ENCODE measurements around the gene TRPM8.

TRPM8 gene

DNA sequence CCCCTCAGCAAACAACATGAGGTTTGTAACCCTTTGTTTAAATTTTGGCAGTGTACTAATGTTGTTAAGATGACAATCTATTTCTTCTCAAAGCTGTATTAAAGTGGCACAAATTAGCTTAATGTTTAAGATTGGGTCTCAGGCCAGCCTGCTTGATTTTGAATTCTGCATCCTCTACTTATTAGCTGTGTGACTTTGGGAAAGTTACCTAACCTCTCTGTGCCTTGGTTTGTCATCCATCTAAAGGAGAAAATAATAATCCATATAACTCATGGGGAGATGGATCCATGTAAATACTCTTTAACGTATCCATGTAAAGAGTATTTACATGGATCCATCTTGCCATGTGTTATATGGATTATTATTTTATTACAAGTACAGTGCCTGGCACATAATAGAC lies 2.1 kb downstream of the TRPM8 start:
- TF ChIP-seq, protein P1, sequence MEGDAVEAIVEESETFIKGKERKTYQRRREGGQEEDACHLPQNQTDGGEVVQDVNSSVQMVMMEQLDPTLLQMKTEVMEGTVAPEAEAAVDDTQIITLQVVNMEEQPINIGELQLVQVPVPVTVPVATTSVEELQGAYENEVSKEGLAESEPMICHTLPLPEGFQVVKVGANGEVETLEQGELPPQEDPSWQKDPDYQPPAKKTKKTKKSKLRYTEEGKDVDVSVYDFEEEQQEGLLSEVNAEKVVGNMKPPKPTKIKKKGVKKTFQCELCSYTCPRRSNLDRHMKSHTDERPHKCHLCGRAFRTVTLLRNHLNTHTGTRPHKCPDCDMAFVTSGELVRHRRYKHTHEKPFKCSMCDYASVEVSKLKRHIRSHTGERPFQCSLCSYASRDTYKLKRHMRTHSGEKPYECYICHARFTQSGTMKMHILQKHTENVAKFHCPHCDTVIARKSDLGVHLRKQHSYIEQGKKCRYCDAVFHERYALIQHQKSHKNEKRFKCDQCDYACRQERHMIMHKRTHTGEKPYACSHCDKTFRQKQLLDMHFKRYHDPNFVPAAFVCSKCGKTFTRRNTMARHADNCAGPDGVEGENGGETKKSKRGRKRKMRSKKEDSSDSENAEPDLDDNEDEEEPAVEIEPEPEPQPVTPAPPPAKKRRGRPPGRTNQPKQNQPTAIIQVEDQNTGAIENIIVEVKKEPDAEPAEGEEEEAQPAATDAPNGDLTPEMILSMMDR (conservative IDR thresholded peaks at IDR 0.05; ENCODE audit: low read depth) = no peak
- CTCF ChIA-PET = no interaction called here
- DNase-seq (ENCODE audit: low spot score) = no peak
- POLR2A ChIA-PET (ENCODE audit: low non-redundant PET) = no interaction called here
- no peak overlapping the region for H3K27ac ChIP-seq

DNA sequence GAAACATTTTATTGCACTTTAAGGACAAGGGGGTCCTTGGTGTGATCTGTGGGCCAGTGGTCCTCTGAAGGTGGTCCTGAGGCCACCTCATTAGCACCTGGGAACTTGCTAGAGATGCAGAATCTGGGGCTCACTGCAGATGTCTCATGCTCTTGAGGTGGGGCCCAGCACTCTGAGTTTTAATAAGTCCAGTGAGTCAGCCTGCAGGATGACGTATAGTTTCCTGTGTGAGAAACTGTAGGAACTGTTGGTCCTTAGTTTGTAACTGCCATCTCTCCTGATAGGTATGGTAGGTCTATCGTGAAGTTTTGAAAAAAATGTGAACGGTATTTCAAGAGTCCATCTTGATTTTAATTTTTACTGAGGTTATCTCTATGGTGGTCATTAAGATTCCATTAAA lies 2.8 kb downstream of the TRPM8 start:
- ChIA-PET POLR2A (ENCODE audit: low non-redundant PET) (no interaction called here), CTCF (no interaction called here)
- DNase-seq (ENCODE audit: low spot score) = peak; percentile 35
- no peak overlapping the region for H3K27ac ChIP-seq
- TF ChIP-seq, protein P1 (conservative IDR thresholded peaks at IDR 0.05; ENCODE audit: low read depth) = no peak

DNA sequence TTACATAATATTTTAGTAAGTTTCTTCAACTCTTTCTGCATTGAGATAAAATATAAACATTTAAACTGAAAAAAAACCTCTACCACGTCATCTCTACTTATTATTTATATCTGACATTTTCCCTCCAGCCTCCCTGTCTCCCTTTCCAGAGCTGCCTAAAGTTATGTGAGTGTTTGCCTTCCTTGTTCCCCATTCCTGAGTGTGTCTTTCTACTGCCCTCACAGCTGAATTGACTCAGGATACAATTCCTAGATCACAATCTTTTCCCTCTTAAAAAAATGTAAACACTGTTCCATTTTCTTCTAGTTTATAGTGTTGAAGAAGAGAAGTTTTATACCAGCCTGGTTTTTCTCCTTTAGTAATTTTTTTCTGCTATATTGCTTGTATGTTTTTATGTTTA lies 5.3 kb downstream of the TRPM8 start:
- ChIA-PET POLR2A (ENCODE audit: low non-redundant PET) (no interaction called here), CTCF (interaction anchor here (0.7 kb wide), 1 partner anchor 90 kb away, joined by 3 read pairs; no protein-coding TSS in a partner anchor)
- no peak for DNase-seq (ENCODE audit: low spot score)
- no peak overlapping the region for H3K27ac ChIP-seq
- TF ChIP-seq, protein P1 (conservative IDR thresholded peaks at IDR 0.05; ENCODE audit: low read depth) = no peak

DNA sequence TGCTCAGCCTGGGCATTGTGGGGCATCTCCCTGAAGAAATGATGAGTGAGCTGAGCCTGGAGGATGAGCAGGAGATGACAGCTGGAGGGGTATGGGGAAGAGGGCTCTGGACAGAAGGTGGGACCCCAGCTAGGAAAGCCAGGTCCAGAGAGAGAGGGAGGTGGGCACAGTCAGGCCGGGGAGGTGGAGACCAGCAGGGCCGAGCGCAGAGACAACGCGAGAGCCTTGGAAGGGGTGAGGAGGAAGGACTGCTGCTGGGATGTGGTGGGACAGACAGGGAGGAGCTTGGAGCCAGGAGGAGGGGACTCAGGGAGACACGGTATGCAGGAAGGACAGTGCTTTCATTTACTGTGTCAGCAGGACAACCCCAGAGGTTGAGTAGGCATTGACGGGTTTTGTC lies 8.2 kb downstream of the TRPM8 start:
- CTCF ChIA-PET = interaction anchor here (1.0 kb wide), 1 partner anchor 477 kb away, joined by 3 read pairs; no protein-coding TSS in a partner anchor
- TF ChIP-seq, protein P1 (conservative IDR thresholded peaks at IDR 0.05; ENCODE audit: low read depth) = no peak
- POLR2A ChIA-PET (ENCODE audit: low non-redundant PET) = no interaction called here
- no peak overlapping the region for H3K27ac ChIP-seq
- DNase-seq (ENCODE audit: low spot score) = no peak

DNA sequence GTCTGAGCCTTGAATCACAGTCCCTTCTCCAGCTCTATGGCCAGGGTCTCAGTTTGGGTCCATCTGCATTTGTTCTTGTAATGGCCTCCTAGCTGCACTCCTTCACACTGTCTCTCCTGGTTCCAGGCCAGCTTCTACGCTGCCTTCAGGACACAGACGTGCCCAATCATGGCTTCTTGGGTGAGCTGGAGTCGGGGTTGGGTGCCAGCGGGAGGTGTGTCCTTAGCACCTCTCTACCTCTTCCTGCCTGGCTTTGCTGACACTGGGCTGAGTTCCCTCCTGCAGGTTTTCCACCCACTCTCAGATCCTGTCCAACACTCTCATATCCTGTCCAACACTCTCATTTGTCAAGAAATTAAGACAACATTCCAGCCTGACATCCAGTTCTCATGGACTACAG lies 9.6 kb downstream of the TRPM8 start:
- ChIA-PET POLR2A (ENCODE audit: low non-redundant PET) (no interaction called here), CTCF (no interaction called here)
- peak; percentile 44 for DNase-seq (ENCODE audit: low spot score)
- peak overlapping the region; percentile 32; the same call in 1 of the 2 replicates for H3K27ac ChIP-seq
- TF ChIP-seq, protein P1 (conservative IDR thresholded peaks at IDR 0.05; ENCODE audit: low read depth) = no peak

DNA sequence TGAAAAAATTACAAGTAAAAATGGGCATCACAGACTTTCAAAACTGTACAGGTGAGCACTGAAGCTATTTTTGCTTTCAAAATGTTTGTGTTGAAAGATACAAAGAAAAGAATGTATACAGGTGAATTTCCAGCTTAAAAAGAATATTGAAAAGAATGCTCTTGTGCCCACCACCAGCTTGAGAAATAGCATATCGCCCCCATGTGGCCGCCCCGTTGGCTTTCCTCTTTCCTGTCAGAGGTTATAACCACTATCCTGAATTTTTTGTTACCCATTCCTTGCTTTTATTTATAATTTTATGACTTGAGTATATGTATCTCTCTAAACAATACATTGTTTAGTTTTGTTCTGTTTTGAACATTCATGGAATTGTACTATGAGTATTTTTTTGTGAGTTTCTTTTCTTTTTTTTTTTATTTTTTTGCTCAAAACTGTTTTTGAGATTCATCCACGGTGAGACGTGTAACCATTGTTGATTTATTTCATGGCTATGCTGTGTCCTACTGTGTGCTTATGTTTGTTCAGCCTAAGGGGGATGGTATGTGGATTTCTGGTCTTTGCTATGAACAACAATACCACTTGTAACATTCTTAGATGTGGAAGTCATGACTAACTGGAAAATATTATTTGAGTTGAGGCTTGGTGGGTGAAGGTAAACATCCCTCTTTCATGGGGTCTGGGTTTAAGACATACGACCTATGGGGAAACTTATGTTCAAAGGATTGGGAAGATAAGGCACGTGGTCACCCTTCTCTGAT lies 11.6 kb downstream of the TRPM8 start:
- no peak for DNase-seq (ENCODE audit: low spot score)
- ChIA-PET POLR2A (ENCODE audit: low non-redundant PET) (no interaction called here), CTCF (interaction anchor here (0.6 to 0.8 kb wide), 2 partner anchors 35 to 88 kb away, joined by 3 to 6 read pairs; no protein-coding TSS in a partner anchor)
- H3K27ac ChIP-seq = no peak overlapping the region
- TF ChIP-seq, protein P1 (conservative IDR thresholded peaks at IDR 0.05; ENCODE audit: low read depth) = peak; percentile 50
